ENCODE data around the gene KRT24.
"Not testable (repeated sequence)": the region's sequence is repeated elsewhere in the genome, so short reads cannot be mapped to it uniquely, and the experiment has no call there.

Gene KRT24

DNA sequence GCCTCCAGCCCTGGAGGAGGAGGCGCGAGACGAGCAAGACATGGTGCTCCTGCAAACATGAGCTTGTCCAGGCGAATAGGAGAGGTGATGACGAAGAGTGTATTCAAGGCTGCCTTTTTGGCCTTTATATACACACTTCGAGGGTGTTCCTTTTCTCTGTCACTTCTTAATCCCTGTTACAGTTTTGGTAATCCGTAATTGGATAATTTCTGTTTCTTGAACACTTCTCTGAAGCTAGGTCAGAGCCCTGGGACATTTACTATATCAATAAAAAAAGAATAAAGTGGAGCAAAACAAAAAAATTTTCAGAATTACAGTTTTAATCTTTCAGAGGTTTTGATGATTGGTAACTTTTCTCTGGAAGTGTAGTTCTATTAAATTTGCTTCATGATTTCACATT, at the start of gene KRT24:
Gene KRT24, minus strand, starts transcription at position 101 of the 400 bp plus-strand sequence. Its CDS starts 59 bp downstream, at position 42.
- DNase-seq (ENCODE audit: low read depth in 2 of 2) = no peak

DNA sequence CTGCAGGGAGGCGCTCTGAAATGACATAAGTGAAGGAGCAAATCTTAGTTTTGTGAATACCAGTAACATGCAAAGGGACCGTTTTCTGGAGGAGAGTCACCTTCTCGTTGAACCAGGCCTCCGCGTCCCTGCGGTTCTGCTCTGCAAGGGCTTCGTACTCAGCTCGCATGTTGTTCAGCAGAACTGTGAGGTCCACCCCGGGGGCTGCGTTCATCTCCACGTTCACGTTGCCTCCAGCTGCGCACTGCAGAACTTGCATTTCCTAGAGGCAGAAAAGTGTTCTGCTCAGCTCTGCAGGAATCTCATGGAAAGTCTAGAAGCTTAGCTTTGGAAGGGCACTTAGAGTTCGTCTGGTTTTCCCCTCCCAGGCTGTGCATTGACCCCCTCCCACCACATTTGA, 47.5 kb upstream of the KRT24 start:
- DNase-seq (ENCODE audit: low read depth in 2 of 2) = no peak

DNA sequence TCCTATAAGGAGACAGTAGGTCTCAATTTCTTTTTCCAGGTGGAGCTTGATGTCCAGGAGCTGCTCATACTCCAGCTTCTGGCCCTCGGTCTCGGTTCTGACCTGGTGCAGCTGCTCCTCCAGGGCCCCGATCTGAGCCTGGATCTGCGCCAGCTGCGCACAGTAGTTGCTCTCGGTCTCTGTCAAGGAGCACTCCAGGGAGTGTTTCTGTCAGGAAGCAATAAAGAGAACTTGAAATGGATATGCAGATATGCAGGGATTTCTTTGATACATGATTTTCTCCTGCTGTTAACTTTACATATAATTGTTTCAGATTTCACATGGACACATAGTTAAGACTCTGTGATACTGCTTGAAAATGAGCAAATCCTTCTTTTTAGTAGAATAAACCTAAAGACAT, 46.8 kb upstream of the KRT24 start:
- DNase-seq (ENCODE audit: low read depth in 2 of 2) = no peak

DNA sequence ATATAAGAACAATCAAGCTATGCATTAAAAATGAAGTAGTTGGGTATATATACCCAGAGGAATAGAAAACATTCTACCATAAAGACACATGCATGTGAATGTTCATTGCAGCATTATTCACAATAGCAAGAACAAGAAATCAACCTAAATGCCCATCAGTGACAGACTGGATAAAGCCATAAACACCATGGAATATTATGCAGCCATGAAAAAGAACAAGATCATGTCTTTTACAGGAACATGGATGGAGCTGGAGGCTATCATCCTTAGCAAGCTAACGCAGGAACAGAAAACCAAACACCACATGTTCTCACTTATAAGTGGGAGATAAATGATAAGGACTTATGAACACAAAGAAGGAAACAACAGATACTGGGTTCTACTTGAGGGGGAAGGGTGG, 45.1 kb upstream of the KRT24 start:
- not testable (repeated sequence) for DNase-seq (ENCODE audit: low read depth in 2 of 2)

DNA sequence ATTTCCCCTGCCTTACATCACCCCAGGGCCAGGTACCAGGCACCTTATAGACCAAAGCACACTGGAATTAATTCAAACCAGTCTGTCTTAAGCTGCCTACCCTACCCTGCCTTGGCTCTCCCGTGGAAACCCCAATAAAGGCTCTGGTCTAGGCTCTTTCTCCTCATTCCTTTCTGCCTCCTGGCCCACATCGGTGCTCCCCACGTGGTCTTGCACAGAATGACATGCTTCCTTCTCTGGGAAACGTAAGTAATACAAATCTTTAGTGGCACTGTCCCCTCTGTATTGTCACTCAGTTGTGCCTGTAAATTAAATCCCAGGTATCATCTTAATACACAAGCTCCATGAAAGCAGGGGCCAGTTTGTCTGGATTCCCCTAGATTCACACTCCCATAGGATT, 35.0 kb upstream of the KRT24 start:
- no peak for DNase-seq (ENCODE audit: low read depth in 2 of 2)

DNA sequence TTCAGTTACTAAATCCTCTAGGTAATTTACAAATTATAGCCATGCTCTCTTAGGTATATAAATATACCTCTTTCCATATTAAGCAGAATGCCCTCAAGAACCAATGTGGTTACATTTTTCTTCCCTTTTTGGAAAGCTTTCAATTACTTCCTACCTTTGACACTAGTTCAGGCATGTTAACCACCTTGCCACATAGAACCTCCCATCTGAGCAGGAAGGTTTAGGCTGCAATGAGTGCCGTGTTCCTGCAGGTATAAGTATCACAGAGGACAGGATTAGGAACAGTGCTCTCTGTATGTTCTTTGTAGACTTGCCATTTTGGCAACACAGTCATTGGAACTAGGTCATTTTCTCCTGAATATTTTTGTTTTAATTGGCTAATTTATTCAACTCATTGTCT, 31.5 kb upstream of the KRT24 start:
- DNase-seq (ENCODE audit: low read depth in 2 of 2) = no peak

DNA sequence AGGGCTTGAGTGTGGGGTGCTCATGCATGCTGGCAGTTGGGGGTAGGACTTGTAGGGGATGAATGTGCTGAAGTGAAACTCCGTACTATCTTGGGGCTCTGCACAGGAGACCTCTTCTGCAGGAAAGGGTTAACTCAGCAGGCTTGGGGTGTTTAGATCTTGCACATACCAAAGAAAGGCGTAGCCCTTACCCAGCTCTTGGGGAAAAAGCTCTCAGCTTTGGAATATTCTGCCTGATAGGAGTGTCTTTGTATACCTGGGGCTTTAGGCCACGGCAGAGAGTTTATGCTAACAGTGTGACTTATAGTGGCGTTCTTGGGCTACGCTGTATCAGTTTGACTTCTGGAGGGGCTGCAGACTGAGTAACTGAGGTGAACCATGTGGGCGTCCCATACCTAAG, 30.5 kb upstream of the KRT24 start:
- no peak for DNase-seq (ENCODE audit: low read depth in 2 of 2)

DNA sequence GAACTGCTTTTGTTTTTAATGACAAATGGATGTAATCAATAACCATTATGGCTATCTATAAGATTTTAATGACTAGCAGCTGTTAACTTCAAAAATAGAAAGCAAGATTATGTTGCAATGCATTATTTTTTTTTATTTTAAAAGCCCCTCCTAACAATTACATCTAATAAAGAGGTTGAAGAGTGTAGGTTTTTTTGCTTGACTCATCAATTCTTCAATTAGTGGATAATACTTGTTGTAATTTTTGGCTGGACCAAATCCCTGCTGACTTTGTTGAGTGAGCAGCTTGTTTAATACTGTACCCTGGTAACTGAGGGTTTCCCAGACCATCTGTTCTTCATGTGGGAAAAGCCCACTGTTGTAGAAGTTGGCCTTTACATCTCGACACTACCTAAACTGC, 27.4 kb upstream of the KRT24 start:
- DNase-seq (ENCODE audit: low read depth in 2 of 2) = no peak

DNA sequence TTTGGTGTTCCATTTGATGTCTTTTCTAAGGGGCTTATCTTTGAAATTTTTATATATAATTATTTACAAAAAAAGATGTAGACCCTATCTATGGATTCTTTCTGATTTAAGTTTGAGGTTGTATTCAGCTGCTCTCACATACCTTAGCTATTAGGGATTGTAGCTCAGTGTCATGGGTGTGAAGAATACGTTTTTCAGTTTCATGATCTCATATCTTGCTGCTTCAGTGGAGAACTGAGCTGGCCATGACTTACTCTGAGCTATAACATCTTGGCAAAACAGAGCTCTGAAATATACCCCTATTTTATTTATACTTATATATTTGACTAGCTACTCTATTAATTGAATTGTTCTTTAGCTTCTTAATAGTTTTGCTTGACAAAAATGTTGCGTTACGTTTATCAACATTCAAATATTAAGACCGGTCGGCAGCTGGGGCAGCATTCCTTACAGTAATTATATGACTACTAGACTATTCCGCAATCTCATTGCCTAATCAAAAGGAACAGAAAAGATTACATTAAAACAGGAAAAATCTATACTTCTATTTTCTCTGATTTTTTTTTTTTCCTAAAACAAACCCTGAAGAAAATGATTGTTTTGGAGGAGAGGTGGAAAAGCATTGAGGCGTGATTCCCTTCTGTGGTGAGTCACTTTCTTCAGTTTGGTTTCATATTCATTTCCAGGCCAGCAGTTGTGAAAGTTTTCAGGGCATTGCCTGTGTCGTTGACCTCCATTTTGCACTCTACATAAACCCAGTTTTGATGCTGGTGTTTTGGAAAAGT, 24.1 kb upstream of the KRT24 start:
- DNase-seq (ENCODE audit: low read depth in 2 of 2) = no peak

DNA sequence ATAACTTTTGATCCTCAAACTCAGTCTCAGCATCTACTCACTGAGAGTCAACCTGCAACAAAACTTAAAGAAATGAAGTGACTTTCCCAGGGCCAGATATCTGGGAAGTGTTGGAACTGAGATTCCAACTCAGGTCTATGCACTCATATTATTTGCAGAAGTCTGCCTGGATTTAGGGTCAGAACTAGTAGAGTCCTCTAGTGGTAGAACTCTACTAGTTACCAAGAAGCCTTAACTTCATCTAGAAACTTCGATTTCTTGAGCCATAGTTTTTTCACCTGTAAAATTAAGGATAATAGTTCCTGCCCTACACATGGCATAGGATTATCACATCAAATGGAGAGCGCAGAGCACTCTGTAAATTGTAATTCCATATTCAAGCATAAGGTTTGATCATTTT, 23.4 kb upstream of the KRT24 start:
- DNase-seq (ENCODE audit: low read depth in 2 of 2) = no peak

DNA sequence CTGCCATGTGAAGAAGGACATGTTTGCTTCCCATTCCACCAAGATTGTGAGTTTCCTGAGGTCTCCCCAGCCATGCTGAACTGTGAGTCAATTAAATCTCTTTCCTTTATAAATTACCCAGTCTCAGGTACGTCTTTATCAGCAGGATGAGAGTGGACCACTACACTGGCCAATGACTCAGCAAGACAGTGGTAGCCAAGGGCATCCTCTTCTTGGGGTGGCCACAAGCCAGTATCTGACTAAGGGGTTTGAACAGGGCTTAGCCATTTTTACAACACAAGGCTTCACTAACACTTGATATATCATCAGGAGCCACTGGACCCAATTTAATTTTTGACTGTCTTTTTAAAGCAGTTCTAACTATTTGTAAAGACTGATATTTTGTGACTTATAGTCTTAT, 21.1 kb upstream of the KRT24 start:
- DNase-seq (ENCODE audit: low read depth in 2 of 2) = no peak

DNA sequence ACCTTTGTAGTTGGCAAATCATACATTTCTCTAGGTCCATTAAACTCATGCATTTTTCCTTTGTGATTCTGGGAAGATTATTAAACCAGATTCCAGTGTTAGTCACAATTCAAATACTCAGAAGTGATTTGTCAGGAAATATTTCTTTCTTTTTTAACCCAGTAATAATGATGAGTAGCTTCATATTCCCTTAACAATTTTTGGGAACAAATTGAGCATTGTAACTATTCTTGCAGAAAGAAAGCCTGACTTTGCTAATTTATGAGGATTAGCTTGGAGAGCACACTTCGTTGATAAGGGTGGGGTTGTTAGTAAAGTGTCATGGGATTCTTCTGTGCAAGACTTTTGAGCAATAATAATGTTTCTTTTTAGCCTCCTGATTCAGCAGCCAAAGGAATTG, 18.7 kb upstream of the KRT24 start:
- no peak for DNase-seq (ENCODE audit: low read depth in 2 of 2)

DNA sequence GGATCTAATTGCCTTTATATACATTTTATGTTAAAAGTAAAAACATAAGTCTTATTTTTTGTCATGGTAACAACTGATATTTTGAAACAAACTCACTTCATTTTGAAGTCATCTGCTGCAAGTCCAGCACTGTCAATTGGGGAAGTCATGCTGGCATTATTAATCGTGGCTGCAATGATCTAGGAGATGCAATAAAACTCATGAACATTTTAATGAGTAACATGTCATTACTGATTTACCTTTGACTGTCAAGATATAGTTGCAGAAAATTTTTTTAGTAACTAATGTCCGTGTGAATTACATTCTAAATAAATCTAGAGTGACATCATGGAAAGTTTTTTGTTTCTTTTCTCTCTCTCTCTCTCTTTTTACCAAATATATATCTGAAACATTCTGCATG, 17.3 kb upstream of the KRT24 start:
- DNase-seq (ENCODE audit: low read depth in 2 of 2) = no peak

DNA sequence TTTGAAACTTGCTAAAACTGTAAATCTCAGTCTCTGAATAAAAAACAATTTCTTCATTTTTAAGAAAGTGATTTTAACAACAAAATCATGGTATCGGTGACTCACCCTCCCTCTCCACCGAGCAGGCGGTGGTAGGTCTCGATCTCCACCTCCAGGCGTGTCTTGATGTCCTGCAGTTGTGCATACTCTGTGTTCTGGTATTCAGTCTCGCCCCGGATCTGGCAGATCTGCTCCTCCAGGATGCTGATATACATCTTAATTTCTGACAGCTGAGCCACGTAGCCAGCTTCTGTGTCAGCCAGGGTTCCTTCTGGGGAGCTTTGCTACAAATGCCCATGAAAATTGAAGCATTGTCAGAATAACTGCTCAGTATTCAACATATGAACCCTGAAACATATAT, 15.4 kb upstream of the KRT24 start:
- DNase-seq (ENCODE audit: low read depth in 2 of 2) = no peak

DNA sequence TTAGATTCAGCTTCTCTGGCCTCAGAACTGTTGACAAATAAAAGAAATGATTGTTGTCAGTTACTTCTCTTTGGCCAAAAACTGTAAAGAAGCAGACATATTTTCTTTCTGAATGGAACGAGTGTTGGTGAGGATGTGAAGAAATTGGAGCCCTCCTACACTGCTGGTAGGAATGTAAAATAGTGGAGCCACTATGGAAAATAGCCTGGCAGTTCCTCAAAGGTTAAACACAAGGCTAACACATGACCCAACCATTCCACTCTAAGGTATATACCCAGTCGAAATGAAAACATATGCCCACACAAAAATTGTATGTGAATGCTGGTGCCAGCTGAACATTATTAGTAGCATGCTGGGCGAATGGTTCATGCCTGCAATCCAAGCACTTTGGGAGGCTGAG, 14.2 kb upstream of the KRT24 start:
- DNase-seq (ENCODE audit: low read depth in 2 of 2) = no peak

DNA sequence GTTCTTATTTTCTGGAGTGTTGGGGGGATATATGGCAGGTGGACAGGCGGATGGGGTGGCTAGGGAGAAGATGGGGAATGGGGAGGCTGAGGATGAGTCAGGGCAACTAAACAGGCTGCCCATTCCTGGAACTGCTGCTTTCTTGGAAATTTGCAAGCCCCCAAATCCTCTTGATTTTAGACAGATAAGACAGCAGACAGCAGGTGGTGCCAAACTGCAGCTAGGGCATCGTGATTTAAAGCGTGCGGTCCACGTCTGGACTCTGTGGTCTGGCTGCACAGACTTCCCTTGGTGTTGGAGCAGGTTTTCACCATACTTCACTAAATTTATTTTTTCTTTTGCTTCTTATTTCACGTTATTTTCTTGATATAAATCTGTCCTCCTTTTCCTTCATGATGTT, 10.9 kb upstream of the KRT24 start:
- no peak for DNase-seq (ENCODE audit: low read depth in 2 of 2)

DNA sequence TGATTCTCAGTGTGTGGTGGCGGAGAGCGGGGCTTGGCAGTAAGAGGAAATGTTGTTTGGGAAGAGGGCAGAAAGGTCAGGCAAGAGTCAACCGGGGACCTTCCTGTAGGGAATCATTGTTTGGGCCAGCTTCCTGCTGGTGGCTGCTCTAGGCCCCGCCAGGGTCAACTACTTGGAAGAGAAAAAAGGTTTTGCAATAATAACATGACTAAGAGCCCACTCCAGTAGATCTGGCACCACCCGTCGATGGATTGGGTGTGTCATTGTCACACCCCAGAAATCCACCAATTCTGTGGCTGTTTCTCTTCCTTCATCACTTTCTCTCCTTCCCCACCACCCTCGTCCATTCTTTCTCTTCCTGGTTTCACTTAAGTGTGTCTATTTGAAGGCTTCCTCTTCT, 4.2 kb upstream of the KRT24 start:
- DNase-seq (ENCODE audit: low read depth in 2 of 2) = no peak

DNA sequence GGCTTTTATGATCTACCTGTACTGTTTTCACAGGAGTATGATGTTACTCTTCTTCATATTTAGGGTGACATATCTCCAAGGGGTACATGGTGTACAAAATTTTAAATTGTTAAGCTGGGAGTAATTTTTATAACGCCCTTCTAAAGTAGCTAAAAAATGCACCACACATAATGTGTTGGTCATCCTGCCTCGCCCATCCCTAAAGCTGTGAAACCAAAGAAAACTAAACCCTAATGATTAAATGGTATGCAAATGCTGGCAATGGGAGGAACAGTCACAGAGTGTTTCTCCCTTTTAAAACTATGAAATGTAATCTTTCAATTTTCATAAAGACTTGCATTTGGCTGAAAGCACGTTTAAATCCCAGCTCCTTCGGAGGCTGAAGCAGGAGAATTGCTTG, 2.0 kb upstream of the KRT24 start:
- DNase-seq (ENCODE audit: low read depth in 2 of 2) = no peak

DNA sequence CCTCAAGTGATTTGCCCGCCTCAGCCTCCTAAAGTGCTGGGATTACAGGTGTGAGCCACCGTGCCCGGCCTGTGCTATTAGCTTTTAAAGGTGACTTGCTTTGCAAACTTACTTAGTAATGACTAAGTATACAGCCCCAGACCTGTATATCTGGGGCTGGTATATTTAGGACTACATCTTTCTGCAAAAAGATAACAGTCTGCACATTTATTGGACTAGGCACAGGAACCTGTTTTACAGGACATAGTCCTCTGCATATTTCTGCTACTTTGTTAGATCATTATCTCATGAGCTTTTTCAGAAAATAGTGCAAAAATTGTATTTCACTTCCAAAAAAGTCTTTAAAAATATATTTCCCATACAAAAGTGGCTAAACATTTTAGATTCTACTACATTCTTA, 1.3 kb downstream of the KRT24 start:
- DNase-seq (ENCODE audit: low read depth in 2 of 2) = no peak

DNA sequence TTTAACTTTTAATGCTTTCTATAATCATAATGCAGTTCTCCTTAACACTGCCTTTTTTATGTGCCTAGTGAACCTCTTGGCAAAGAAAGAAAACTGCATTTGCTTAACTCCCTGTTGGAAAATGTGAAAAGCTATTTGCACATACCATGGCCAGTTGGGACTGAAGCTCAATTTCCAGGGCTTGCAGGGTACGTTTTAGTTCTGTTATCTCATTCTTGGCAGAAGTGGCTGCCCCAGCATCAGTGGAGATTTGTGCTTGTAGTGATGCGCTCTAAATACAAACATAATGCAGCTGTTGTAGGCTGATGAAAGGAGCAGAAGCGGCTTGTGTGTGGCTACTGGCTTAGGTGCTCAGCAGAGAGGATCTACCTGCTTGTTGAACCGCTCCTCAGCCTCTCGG, 3.7 kb downstream of the KRT24 start:
- DNase-seq (ENCODE audit: low read depth in 2 of 2) = no peak

DNA sequence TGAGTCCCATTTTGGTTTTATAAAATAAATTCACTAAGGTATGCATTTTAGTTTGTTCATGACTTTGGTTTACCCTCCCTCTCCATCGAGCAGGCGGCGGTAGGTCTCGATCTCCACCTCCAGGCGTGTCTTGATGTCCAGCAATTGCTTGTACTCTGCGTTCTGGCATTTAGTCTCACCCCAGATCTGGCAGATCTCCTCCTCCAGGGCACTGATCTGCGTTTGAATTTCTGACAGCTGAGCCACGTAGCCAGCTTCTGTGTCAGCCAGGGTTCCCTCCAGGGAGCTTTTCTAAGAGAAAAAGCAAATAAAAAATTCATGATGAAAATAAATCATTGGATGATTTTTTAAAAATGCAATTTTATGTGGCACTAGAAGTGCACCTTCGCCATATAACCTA, 4.2 kb downstream of the KRT24 start:
- no peak for DNase-seq (ENCODE audit: low read depth in 2 of 2)

DNA sequence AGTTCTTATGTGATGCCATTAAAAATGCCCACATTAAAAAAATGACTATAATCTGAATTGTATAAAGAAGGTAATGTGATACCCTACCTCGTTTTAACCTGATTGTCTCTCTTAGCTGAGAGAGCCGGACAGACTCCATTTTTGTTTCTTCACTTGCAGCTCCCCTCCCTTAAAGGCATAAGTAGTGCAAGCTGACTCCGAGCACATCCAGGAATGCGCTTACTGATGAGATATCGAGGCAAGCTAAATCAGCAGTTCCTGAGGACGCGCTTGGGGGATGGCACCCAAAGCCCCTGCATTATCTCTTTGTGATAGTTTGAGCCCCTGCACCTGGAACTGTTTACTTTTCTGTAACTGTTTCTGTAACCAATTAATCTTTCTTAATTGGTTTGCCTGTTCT, 6.3 kb downstream of the KRT24 start:
- no peak for DNase-seq (ENCODE audit: low read depth in 2 of 2)

DNA sequence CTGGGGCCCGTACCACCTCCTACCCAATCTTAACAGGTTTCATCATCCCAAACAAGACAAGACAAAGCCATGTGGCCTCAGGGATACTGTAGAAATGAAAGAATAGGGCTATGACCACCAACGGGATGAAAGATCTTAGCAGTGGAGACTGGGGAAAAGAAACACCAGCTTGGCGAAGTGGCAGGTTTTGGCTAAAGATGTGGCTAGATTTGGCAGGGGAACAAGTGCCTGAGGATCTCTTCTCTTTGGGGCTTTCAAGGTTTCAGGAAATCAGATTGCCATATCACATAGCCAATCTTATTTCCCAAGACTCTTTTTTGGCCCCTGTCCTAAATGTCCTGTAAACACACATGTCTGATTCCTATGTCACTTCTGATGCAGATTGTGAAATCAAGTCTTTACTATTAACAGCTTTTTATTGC, 6.9 kb downstream of the KRT24 start:
- no peak for DNase-seq (ENCODE audit: low read depth in 2 of 2)

DNA sequence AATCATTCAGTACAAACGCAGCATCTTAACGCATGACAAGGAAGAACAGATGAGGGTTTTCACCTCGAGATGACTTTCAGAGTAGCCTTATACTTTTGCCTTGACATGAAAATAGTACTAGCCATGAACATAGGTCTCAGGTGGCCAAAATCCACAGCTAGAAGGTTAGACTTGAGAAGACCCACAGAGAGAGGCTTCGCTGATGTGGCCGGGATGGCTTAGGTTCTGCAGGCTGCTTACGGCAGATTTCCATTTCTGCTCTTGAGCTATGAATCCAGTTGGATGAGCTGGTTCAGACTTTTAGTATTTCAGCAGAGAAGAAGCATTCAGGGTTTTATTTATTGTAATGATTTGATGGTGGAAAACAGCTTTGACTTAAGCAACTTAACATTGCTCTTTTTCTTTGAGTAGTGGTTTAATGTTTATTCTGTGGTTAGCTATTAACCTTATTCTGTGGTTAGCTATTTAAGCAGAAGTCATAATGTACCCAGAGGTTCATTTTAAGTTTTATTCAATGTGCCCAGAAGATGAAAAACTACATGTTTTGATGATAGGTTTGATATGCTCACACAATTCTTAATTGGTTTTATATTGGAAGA, 7.6 kb downstream of the KRT24 start:
- DNase-seq (ENCODE audit: low read depth in 2 of 2) = no peak

Measured in stimulated activated CD8-positive, alpha-beta memory T cell treated with anti-CD3 and anti-CD28 coated beads, Interleukin-7, amount 100 ng/mL, for 1 hour (primary cell).